B cell (primary cell): ENCODE data around the gene PDZRN3. TPM values are rescaled to one million over a fixed set of nuclear protein-coding genes. Genes with fewer than 3 reads are reported as not detected.

Experiments
- ATAC-seq: fragments of 200-7000 bp; cut with Tn5 transposase; one replicate; pipeline ENCODE4 v1.10.0; 2021; ENCODE audit warnings: low read depth, mild to moderate bottlenecking, moderate number of reproducible peaks, moderate library complexity
- CTCF ChIA-PET: fragments of 350-600 bp; sonication (Branson Sonifier 250); formaldehyde crosslinking; loops from one replicate; lab custom pipeline; 2021; ENCODE audit warnings: antibody characterized with exemption, inconsistent platforms; lab: Charles Lee
- POLR2A ChIA-PET: fragments of 350-600 bp; sonication (Branson Sonifier 250); formaldehyde crosslinking; loops from one replicate; lab custom pipeline; 2021; ENCODE audit warnings: antibody characterized with exemption; lab: Charles Lee
- DNase-seq: peaks from one replicate; pipeline ENCODE4 v3.0.0; 2013
- H2AFZ ChIP-seq: 2 replicates; pipeline ENCODE4 v1.6.1; 2012; ENCODE audit warnings: mild to moderate bottlenecking, low read depth, low read length; ENCODE audit not compliant: insufficient read depth, poor library complexity, severe bottlenecking
- H3K27ac ChIP-seq, 2 donors: 1 replicate in 1 of 2; 2 replicates in 1 of 2; pipeline ENCODE4 v1.5.1; 2012 to 2013; ENCODE audit warnings: low read length in 2 of 2, mild to moderate bottlenecking in 2 of 2, moderate library complexity in 1 of 2
- H3K27me3 ChIP-seq, 4 experiments: fragments of 200-600 bp in 1 of 4; sonication (generic) in 1 of 4; replicated peaks in 1 of 4; 1 replicate in 2 of 4; 2 replicates in 2 of 4; pipeline versions ENCODE4 v1.6.1 to v1.7.0; 2013 to 2016; ENCODE audit warnings: low read length in 3 of 4, mild to moderate bottlenecking in 2 of 4, mixed read lengths in 1 of 4, moderate library complexity in 1 of 4; ENCODE audit not compliant: insufficient read depth in 4 of 4, control insufficient read depth in 3 of 4; ENCODE audit errors: control extremely low read depth in 1 of 4
- H3K36me3 ChIP-seq, 2 experiments: replicated peaks in 1 of 2; 1 replicate in 1 of 2; 2 replicates in 1 of 2; pipeline versions ENCODE4 v1.6.1 to v1.7.1; 2013; ENCODE audit warnings: low read length in 1 of 2; ENCODE audit not compliant: insufficient read depth in 2 of 2, control insufficient read depth in 1 of 2; ENCODE audit errors: control extremely low read depth in 1 of 2, extremely low read depth in 1 of 2
- H3K4me1 ChIP-seq, 2 donors: fragments of 200-600 bp in 1 of 2; sonication (generic) in 1 of 2; 1 replicate in 1 of 2; 2 replicates in 1 of 2; pipeline versions ENCODE4 v1.5.1 to v1.6.1; 2013 to 2017; ENCODE audit warnings: low read length in 2 of 2; ENCODE audit not compliant: control insufficient read depth in 2 of 2, insufficient read depth in 2 of 2
- H3K4me2 ChIP-seq: replicated peaks from 2 replicates; pipeline ENCODE3; 2012; ENCODE audit warnings: mild to moderate bottlenecking, low read depth, low read length; ENCODE audit not compliant: poor library complexity, severe bottlenecking
- H3K4me3 ChIP-seq, 5 experiments: fragments of 200-600 bp in 1 of 5; sonication (generic) in 1 of 5; 1 replicate in 3 of 5; 2 replicates in 2 of 5; pipeline versions ENCODE4 v1.5.1 to v1.7.0; 2011 to 2016; ENCODE audit warnings: low read length in 4 of 5, mild to moderate bottlenecking in 4 of 5, low read depth in 2 of 5, control low read depth in 1 of 5, moderate library complexity in 1 of 5; ENCODE audit not compliant: insufficient read depth in 1 of 5; ENCODE audit errors: control extremely low read depth in 1 of 5, extremely low read depth in 1 of 5
- H3K79me2 ChIP-seq: fragments of 200-600 bp; sonication (generic); one replicate; pipeline ENCODE4 v1.6.0; 2016; ENCODE audit warnings: low read length; ENCODE audit not compliant: control insufficient read depth, insufficient read depth
- H3K9ac ChIP-seq: fragments of 200-600 bp; sonication (generic); 2 replicates; pipeline ENCODE4 v1.6.1; 2017; ENCODE audit warnings: mild to moderate bottlenecking, low read length, moderate library complexity
- H3K9me3 ChIP-seq, 3 donors: one replicate each; pipeline versions ENCODE4 v1.6.1 to v1.7.1; 2013; ENCODE audit warnings: low read length in 2 of 3; ENCODE audit not compliant: control insufficient read depth in 2 of 3, insufficient read depth in 1 of 3; ENCODE audit errors: control extremely low read depth in 1 of 3
- H4K20me1 ChIP-seq: 2 replicates; pipeline ENCODE4 v1.6.0; 2012; ENCODE audit warnings: mild to moderate bottlenecking, low read length; ENCODE audit not compliant: insufficient read depth, control insufficient read depth, poor library complexity, severe bottlenecking
- H3K27ac Mint-ChIP-seq: one replicate; pipeline ENCODE4 v1.8.0; 2021; ENCODE audit warnings: mixed read lengths
- H3K27me3 Mint-ChIP-seq: one replicate; pipeline ENCODE4 v1.8.0; 2021; ENCODE audit warnings: mixed read lengths
- H3K4me1 Mint-ChIP-seq: one replicate; pipeline ENCODE4 v1.8.0; 2021; ENCODE audit warnings: mixed read lengths
- H3K4me3 Mint-ChIP-seq: one replicate; pipeline ENCODE4 v1.8.0; 2021; ENCODE audit warnings: mixed read lengths
- H3K9me3 Mint-ChIP-seq: one replicate; pipeline ENCODE4 v1.8.0; 2022; ENCODE audit warnings: mixed read lengths; ENCODE audit not compliant: insufficient read depth
- EZH2 ChIP-seq: IDR thresholded peaks from 2 replicates; pipeline ENCODE4 v1.6.1; 2012; ENCODE audit warnings: borderline replicate concordance, low read depth, mild to moderate bottlenecking, moderate library complexity, low read length; ENCODE audit not compliant: insufficient read depth, poor library complexity, severe bottlenecking
- WGBS: methylation state at CpG from one replicate; pipeline ENCODE4 v1.1.5; 2013; ENCODE audit warnings: missing lambda C conversion rate; ENCODE audit not compliant: insufficient coverage; 5-methylcytosine and 5-hydroxymethylcytosine counted together
- intact Hi-C: fragments of 100-400 bp; cut with micrococcal nuclease; formaldehyde crosslinking; loops from one replicate; pipeline ENCODE4 v1.10.0; 2022
- polyA plus RNA-seq: library from polyadenylated mRNA; depleted of rRNA; stranded (reverse); fragments of >200 nt; gene quantifications from 2 replicates; pipeline ENCODE4 v1.2.3, GENCODE V29; 2012
- total RNA-seq, 2 donors: library from RNA; stranded (reverse); fragments of 120-200 nt in 1 of 2; gene quantifications; 1 replicate in 1 of 2; 2 replicates in 1 of 2; pipeline versions ENCODE4 v1.2.3 to v1.2.4, GENCODE V29; 2013 to 2022
- TF ChIP-seq, protein P1 (sequence below): fragments of 200-600 bp; IDR thresholded peaks from one replicate; pipeline ENCODE4 v1.8.0; 2022; ENCODE audit warnings: antibody characterized with exemption, mild to moderate bottlenecking

PDZRN3 gene
- total and polyA plus RNA-seq, 2 donors (not counting 1 experiment from before 2014, with no cell fraction given), result not detected

DNA sequence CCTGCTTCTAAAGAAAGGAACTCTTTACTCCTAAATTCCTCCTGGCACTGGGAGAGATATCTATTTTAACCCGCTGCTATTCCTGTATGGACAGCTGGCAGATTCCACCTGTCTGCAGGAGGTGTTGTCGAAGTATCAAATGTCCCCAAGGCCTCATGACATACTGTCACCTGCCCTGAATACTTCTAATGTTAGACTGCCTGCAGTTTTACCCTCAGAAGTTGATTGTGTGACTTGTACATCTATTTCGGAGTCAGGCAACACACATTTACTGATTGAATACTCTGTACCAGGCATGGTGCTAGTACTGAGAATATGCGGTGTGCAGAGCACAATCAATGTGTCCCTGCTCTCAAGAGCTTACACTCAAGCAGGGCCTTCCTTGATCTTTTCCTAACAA, 38.6 kb downstream of the PDZRN3 start:
- Mint-ChIP-seq H3K9me3 (no peaks in the 10 kb centered on the region), H3K4me3 (no peak overlapping the region), H3K27ac (no peak overlapping the region), H3K27me3 (peaks cover 11% of the 10 kb centered on the region), H3K4me1 (no peaks in the 10 kb centered on the region)
- Histone ChIP-seq H3K36me3 (no peaks in the 10 kb centered on the region), H3K4me3 (no peak overlapping the region), H4K20me1 (no peaks in the 10 kb centered on the region), H3K27ac (no peak overlapping the region), H3K4me2 (no peak overlapping the region), H3K9me3 (no peaks in the 10 kb centered on the region), H3K9ac (no peak overlapping the region), H3K79me2 (no peaks in the 10 kb centered on the region), H2AFZ (no peak overlapping the region), H3K4me1 (no peaks in the 10 kb centered on the region), H3K27me3 (no peaks in the 10 kb centered on the region)
- CTCF ChIA-PET, result no interaction called here
- intact Hi-C loops, result no loop called here
- TF ChIP-seq, protein P1, sequence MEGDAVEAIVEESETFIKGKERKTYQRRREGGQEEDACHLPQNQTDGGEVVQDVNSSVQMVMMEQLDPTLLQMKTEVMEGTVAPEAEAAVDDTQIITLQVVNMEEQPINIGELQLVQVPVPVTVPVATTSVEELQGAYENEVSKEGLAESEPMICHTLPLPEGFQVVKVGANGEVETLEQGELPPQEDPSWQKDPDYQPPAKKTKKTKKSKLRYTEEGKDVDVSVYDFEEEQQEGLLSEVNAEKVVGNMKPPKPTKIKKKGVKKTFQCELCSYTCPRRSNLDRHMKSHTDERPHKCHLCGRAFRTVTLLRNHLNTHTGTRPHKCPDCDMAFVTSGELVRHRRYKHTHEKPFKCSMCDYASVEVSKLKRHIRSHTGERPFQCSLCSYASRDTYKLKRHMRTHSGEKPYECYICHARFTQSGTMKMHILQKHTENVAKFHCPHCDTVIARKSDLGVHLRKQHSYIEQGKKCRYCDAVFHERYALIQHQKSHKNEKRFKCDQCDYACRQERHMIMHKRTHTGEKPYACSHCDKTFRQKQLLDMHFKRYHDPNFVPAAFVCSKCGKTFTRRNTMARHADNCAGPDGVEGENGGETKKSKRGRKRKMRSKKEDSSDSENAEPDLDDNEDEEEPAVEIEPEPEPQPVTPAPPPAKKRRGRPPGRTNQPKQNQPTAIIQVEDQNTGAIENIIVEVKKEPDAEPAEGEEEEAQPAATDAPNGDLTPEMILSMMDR, result no peak
- no peak for TF ChIP-seq EZH2
- DNase-seq (no peak), ATAC-seq (no peak)
- 100% methylated on average over 1 of the region's 4 CpGs for WGBS
- POLR2A ChIA-PET, result no interaction called here

DNA sequence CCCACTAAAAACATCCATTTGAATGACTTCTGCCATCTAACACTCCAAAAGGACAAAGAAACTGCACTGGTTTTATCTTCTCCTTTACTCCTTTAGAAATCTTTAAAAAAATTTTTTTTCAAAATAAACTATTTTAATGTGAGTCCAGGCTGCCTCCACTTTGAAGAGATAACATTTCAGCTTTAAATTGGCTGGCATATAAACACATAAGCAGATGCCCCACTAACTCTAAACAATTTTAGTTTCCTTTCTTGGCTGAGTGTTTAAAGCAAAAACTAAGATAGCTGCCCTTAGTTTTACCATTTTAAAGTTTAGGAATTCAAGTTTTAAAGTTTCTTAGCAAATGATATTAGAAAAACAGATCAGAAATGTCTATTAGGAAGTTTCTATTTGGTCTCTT, 39.9 kb downstream of the PDZRN3 start:
- no peaks in the 10 kb centered on the region for H3K79me2 ChIP-seq
- DNase-seq (no peak), ATAC-seq (no peak)
- intact Hi-C loops, result no loop called here
- H3K9me3 Mint-ChIP-seq, result no peaks in the 10 kb centered on the region
- no peak overlapping the region for H2AFZ ChIP-seq
- no peak overlapping the region for H3K27ac Mint-ChIP-seq
- H3K27me3 Mint-ChIP-seq, result peaks cover 7% of the 10 kb centered on the region
- ChIA-PET CTCF (no interaction called here), POLR2A (interaction anchor here (0.6 kb wide), 1 partner anchor 484 kb away, joined by 6 read pairs; no protein-coding TSS in a partner anchor)
- no peak for TF ChIP-seq EZH2
- TF ChIP-seq, protein P1, result no peak
- no peak overlapping the region for H3K4me2 ChIP-seq
- H3K4me3 ChIP-seq, result no peak overlapping the region
- no peak overlapping the region for H3K4me3 Mint-ChIP-seq
- H3K4me1 Mint-ChIP-seq, result no peaks in the 10 kb centered on the region
- no peak overlapping the region for H3K9ac ChIP-seq
- H3K36me3 ChIP-seq, result no peaks in the 10 kb centered on the region
- H4K20me1 ChIP-seq, result no peaks in the 10 kb centered on the region
- H3K27ac ChIP-seq, result no peak overlapping the region
- no peaks in the 10 kb centered on the region for H3K27me3 ChIP-seq
- H3K4me1 ChIP-seq, result no peaks in the 10 kb centered on the region
- no peaks in the 10 kb centered on the region for H3K9me3 ChIP-seq
